GM12878 (cell line): ENCODE data around the gene SUGCT. TPM values are rescaled to one million over a fixed set of nuclear protein-coding genes. Genes with fewer than 3 reads are reported as not detected.

Experiments used
- ATAC-seq: fragments of 200-7000 bp; cut with Tn5 transposase; 3 replicates; pipeline ENCODE4 v1.9.1; 2020; ENCODE audit warnings: mild to moderate bottlenecking, moderate library complexity
- BruUV-seq: library from RNA; stranded (reverse); fragments of 400-500 nt; replicated peaks from 2 replicates; lab custom pipeline; 2021; lab: Mats Ljungman, UMichigan
- CTCF ChIA-PET: fragments of 300-600 bp; sonication (Branson Sonifier 250); formaldehyde crosslinking; extraction: SDS; loops from one replicate; lab custom pipeline; 2021; ENCODE audit warnings: inconsistent platforms; lab: Yijun Ruan, JAX
- POLR2A ChIA-PET: fragments of 350-600 bp; formaldehyde crosslinking; extraction: SDS; loops from one replicate; lab custom pipeline; 2021; ENCODE audit warnings: inconsistent platforms; lab: Charles Lee
- RAD21 ChIA-PET: fragments of 300-600 bp; sonication (Branson Sonifier 250); formaldehyde crosslinking; loops from one replicate; lab custom pipeline; 2023; ENCODE audit warnings: antibody characterized with exemption; ENCODE audit not compliant: unreplicated experiment; lab: Charles Lee
- SMC1A ChIA-PET: fragments of 300-600 bp; sonication (Branson Sonifier 250); formaldehyde crosslinking; loops from one replicate; lab custom pipeline; 2023; ENCODE audit not compliant: unreplicated experiment, uncharacterized antibody; lab: Charles Lee
- DNase-seq: peaks from one replicate; pipeline ENCODE4 v3.0.0-alpha.2; 2011; ENCODE audit warnings: low read depth, low spot score
- FAIRE-seq: peaks from 3 replicates; lab custom pipeline; 2011; peaks lifted over from hg19 to GRCh38; lab: Jason Lieb, UNC
- H2AFZ ChIP-seq: 2 replicates; pipeline ENCODE4 v1.6.0; 2011; ENCODE audit warnings: low read depth, low read length, control low read depth; ENCODE audit not compliant: control insufficient read depth
- H3K27ac ChIP-seq: 2 replicates; pipeline ENCODE4 v1.5.1; 2011; ENCODE audit warnings: control low read depth; ENCODE audit not compliant: control insufficient read depth, insufficient read depth
- H3K27me3 ChIP-seq, 2 experiments: replicated peaks in 1 of 2; 2 replicates each; pipeline versions ENCODE4 v1.6.0 to v1.6.1; 2011; ENCODE audit warnings: low read length in 1 of 2; ENCODE audit not compliant: control insufficient read depth in 2 of 2, insufficient read depth in 2 of 2
- H3K36me3 ChIP-seq, 2 experiments: 2 replicates each; pipeline ENCODE4 v1.5.1; 2011; ENCODE audit warnings: low read length in 1 of 2; ENCODE audit not compliant: control insufficient read depth in 2 of 2, insufficient read depth in 2 of 2
- H3K4me1 ChIP-seq: 2 replicates; pipeline ENCODE4 v1.6.1; 2011; ENCODE audit warnings: mild to moderate bottlenecking, low read length, moderate library complexity, mixed read lengths; ENCODE audit not compliant: control insufficient read depth, insufficient read depth
- H3K4me2 ChIP-seq: 2 replicates; pipeline ENCODE4 v1.6.0; 2011; ENCODE audit warnings: control low read depth; ENCODE audit not compliant: control insufficient read depth, insufficient read depth
- H3K4me3 ChIP-seq: fragments of 200-600 bp; sonication (generic); 2 replicates; pipeline ENCODE4 v1.5.1; 2016
- H3K79me2 ChIP-seq: 2 replicates; pipeline ENCODE4 v1.6.0; 2011; ENCODE audit warnings: low read length; ENCODE audit not compliant: control insufficient read depth, insufficient read depth
- H3K9ac ChIP-seq: 2 replicates; pipeline ENCODE4 v1.8.0; 2011; ENCODE audit warnings: low read length, control low read depth, mixed read lengths; ENCODE audit not compliant: control insufficient read depth, insufficient read depth
- H3K9me3 ChIP-seq: replicated peaks from 3 replicates; pipeline ENCODE4 v1.5.1; 2011; ENCODE audit warnings: mild to moderate bottlenecking, low read length; ENCODE audit not compliant: control insufficient read depth, insufficient read depth
- H4K20me1 ChIP-seq: 2 replicates; pipeline ENCODE4 v1.6.0; 2011; ENCODE audit not compliant: control insufficient read depth, insufficient read depth
- BRCA1 ChIP-seq: IDR thresholded peaks from 2 replicates; pipeline ENCODE4 v1.6.1; 2011; ENCODE audit warnings: low read depth, low read length, improper control_type of control experiment
- EGR1 ChIP-seq, 2 experiments: IDR thresholded peaks; 1 replicate in 1 of 2; 2 replicates in 1 of 2; pipeline ENCODE4 v1.6.1; 2011 to 2012; ENCODE audit warnings: low read depth in 2 of 2, low read length in 2 of 2, borderline replicate concordance in 1 of 2, mild to moderate bottlenecking in 1 of 2, moderate library complexity in 1 of 2
- HCFC1 ChIP-seq: fragments of 150-350 bp; IDR thresholded peaks from 2 replicates; pipeline ENCODE4 v1.6.1; 2014; ENCODE audit warnings: low read length
- HDAC6 ChIP-seq: fragments of 200-600 bp; sonication (generic); IDR thresholded peaks from one replicate; pipeline ENCODE4 v1.8.0; 2017; ENCODE audit warnings: antibody characterized with exemption; ENCODE audit not compliant: unreplicated experiment
- HDGF ChIP-seq: fragments of 450-650 bp; IDR thresholded peaks from 2 replicates; pipeline ENCODE4 v1.6.1; 2016; ENCODE audit warnings: antibody characterized with exemption
- MEF2A ChIP-seq: IDR thresholded peaks from 2 replicates; pipeline ENCODE4 v1.6.1; 2011; ENCODE audit warnings: low read depth, mild to moderate bottlenecking, low read length, moderate library complexity; ENCODE audit not compliant: insufficient read depth
- RAD51 ChIP-seq: fragments of 450-650 bp; IDR thresholded peaks from 2 replicates; pipeline ENCODE4 v1.6.1; 2016; ENCODE audit warnings: moderate library complexity, mild to moderate bottlenecking, inconsistent platforms
- STAT1 ChIP-seq: fragments of 450-650 bp; conservative IDR thresholded peaks from 2 replicates; pipeline ENCODE4 v1.6.1; 2014; ENCODE audit warnings: antibody characterized with exemption, mild to moderate bottlenecking
- TCF7 ChIP-seq: IDR thresholded peaks from 2 replicates; pipeline ENCODE4 v1.6.1; 2014; ENCODE audit warnings: antibody characterized with exemption, borderline replicate concordance
- YY1 ChIP-seq: IDR thresholded peaks from 2 replicates; pipeline ENCODE4 v1.6.1; 2011; ENCODE audit warnings: low read depth, mild to moderate bottlenecking, low read length
- WGBS: methylation state at CpG from one replicate; pipeline ENCODE4 v1.1.6; 2016; ENCODE audit warnings: low lambda C conversion rate; ENCODE audit not compliant: insufficient replicate concordance, insufficient coverage; ENCODE audit errors: missing lambda C conversion rate; 5-methylcytosine and 5-hydroxymethylcytosine counted together
- in situ Hi-C: fragments of 300-500 bp; cut with MboI; formaldehyde crosslinking; loops from 9 replicates; pipeline ENCODE4 v1.14.3; 2018; ENCODE audit warnings: mixed read lengths
- intact Hi-C: fragments of 100-400 bp; cut with micrococcal nuclease; formaldehyde crosslinking; loops from one replicate; pipeline ENCODE4 v1.14.2; 2022; ENCODE audit not compliant: unreplicated experiment
- polyA plus RNA-seq, 11 experiments: library from polyadenylated mRNA; depleted of rRNA in 4 of 11; unstranded in 6 of 11; stranded (reverse) in 5 of 11; fragments of >200 nt; fragmentation: Nextera tagmentation in 4 of 11; fragmentation: Illumina TruSeq in 1 of 11; extraction: Ambion mirVana in 4 of 11; extraction: Trizol in 1 of 11; gene quantifications; 1 replicate in 1 of 11; 2 replicates in 10 of 11; pipeline versions ENCODE4 v1.2.1 to v1.2.3, GENCODE V29; 2011 to 2016; ENCODE audit warnings: inconsistent platforms in 2 of 11, missing spikeins in 2 of 11, low read depth in 1 of 11
- total RNA-seq, 4 experiments: library from RNA; depleted of rRNA in 3 of 4; stranded (reverse); fragments of >200 nt in 3 of 4; fragmentation: Illumina TruSeq in 1 of 4; extraction: Trizol in 1 of 4; gene quantifications; 2 replicates each; pipeline versions ENCODE4 v1.2.1 to v1.2.3, GENCODE V29; 2013 to 2021
- TF ChIP-seq, protein P1 (sequence below): IDR thresholded peaks from 2 replicates; pipeline ENCODE4 v1.6.1; 2011; ENCODE audit warnings: borderline replicate concordance, low read depth, mild to moderate bottlenecking, moderate library complexity, low read length; ENCODE audit not compliant: insufficient read depth, poor library complexity, severe bottlenecking
- TF ChIP-seq, protein P2 (sequence below): fragments of 450-650 bp; IDR thresholded peaks from 2 replicates; pipeline ENCODE4 v1.6.1; 2016; ENCODE audit warnings: mild to moderate bottlenecking

The SUGCT gene
- total and polyA plus RNA-seq, 10 of the 15 experiments (the other 5 are each of a cell fraction or from before 2014, with no cell fraction given) = 0.08 to 1.2 (median 0.67) TPM; not detected in 1

DNA sequence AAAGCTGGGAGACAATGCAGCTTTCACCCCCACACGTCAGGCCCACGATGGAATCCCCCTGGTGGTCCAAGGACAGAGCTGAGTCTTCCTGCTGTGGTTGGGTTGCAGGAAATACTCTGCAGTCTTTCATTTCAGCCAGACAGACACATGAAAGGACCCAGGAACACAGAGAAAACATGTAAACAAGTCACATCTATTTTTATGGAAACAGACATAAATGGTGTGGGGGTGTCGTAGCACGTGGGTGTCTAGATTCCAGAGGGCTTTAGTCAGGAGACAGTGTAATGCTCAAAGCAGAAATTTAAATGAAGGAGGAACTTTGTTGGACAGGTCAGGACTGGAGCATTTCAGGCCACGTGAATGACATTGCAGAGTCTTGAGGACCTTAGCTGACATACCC lies 444.6 kb downstream of the SUGCT start:
- 6% methylated on average over 5 of the region's 5 CpGs for WGBS
- Histone ChIP-seq H3K9ac (no peak overlapping the region), H4K20me1 (no peaks in the 10 kb centered on the region), H3K79me2 (no peaks in the 10 kb centered on the region), H3K4me2 (no peak overlapping the region), H3K9me3 (no peaks in the 10 kb centered on the region), H3K27ac (no peak overlapping the region), H3K4me1 (no peaks in the 10 kb centered on the region), H2AFZ (no peak overlapping the region), H3K36me3 (no peaks in the 10 kb centered on the region), H3K4me3 (no peak overlapping the region), H3K27me3 (no peaks in the 10 kb centered on the region)
- ChIA-PET RAD21 (no interaction called here), CTCF (no interaction called here), SMC1A (no interaction called here), POLR2A (no interaction called here)
- no TSS peak for BruUV-seq
- DNase-seq = no peak
- no peak for ATAC-seq
- TF ChIP-seq HDGF = no peak
- no peak for TF ChIP-seq TCF7
- TF ChIP-seq, protein P1, sequence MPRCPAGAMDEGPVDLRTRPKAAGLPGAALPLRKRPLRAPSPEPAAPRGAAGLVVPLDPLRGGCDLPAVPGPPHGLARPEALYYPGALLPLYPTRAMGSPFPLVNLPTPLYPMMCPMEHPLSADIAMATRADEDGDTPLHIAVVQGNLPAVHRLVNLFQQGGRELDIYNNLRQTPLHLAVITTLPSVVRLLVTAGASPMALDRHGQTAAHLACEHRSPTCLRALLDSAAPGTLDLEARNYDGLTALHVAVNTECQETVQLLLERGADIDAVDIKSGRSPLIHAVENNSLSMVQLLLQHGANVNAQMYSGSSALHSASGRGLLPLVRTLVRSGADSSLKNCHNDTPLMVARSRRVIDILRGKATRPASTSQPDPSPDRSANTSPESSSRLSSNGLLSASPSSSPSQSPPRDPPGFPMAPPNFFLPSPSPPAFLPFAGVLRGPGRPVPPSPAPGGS = no peak
- TF ChIP-seq MEF2A = no peak
- in situ Hi-C loops = no loop called here
- intact Hi-C loops = no loop called here
- no peak for FAIRE-seq

DNA sequence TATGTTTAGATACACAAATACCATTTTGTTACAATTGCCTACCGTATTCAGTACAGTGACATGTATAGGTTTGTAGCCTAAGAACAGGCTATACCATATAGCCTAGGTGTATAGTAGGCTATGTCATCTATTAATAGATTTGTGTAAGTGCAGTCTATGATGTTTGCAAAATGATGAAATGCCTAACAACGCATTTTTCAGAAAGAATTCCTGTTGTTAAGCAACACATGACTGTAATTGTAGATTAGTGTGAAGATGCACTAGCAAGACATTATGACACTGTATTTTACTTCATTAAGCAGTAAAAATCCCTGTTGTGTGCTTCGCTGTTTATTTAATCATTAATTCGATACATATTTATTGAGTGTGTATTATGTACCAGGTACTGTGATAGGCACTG lies 446.0 kb downstream of the SUGCT start:
- Histone ChIP-seq H3K27me3 (no peaks in the 10 kb centered on the region), H3K4me2 (no peak overlapping the region), H3K9me3 (no peaks in the 10 kb centered on the region), H3K79me2 (no peaks in the 10 kb centered on the region), H3K9ac (no peak overlapping the region), H3K36me3 (no peaks in the 10 kb centered on the region), H4K20me1 (no peaks in the 10 kb centered on the region), H3K27ac (no peak overlapping the region), H3K4me1 (no peaks in the 10 kb centered on the region), H2AFZ (no peak overlapping the region), H3K4me3 (no peak overlapping the region)
- ChIA-PET SMC1A (no interaction called here), CTCF (no interaction called here), POLR2A (no interaction called here), RAD21 (no interaction called here)
- in situ Hi-C loops (no loop called here), intact Hi-C loops (no loop called here)
- no peak for DNase-seq
- peak; percentile 7 for FAIRE-seq
- no peak for ATAC-seq
- WGBS = 38% methylated on average over 4 of the region's 4 CpGs
- BruUV-seq = no TSS peak
- TF ChIP-seq RAD51 (no peak), STAT1 (no peak), YY1 (no peak), EGR1 (IDR thresholded peaks at IDR 0.05; ENCODE audit: borderline replicate concordance in 1 of 2, low read depth in 2 of 2, low read length in 2 of 2) (no peak), HDAC6 (no peak), BRCA1 (no peak), HCFC1 (no peak)
- TF ChIP-seq, protein P2, sequence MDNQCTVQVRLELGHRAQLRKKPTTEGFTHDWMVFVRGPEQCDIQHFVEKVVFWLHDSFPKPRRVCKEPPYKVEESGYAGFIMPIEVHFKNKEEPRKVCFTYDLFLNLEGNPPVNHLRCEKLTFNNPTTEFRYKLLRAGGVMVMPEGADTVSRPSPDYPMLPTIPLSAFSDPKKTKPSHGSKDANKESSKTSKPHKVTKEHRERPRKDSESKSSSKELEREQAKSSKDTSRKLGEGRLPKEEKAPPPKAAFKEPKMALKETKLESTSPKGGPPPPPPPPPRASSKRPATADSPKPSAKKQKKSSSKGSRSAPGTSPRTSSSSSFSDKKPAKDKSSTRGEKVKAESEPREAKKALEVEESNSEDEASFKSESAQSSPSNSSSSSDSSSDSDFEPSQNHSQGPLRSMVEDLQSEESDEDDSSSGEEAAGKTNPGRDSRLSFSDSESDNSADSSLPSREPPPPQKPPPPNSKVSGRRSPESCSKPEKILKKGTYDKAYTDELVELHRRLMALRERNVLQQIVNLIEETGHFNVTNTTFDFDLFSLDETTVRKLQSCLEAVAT = no peak
